AG10803 (cell line): Measurements from ENCODE around the gene TFB2M.

ENCODE experiments used
- DNase-seq: peaks from one replicate; pipeline ENCODE4 v3.0.0; 2010; ENCODE audit warnings: low read depth
- H3K4me3 ChIP-seq: 2 replicates; pipeline ENCODE4 v1.5.1; 2011; ENCODE audit warnings: mild to moderate bottlenecking, low read length, control low read depth
- CTCF ChIP-seq: conservative IDR thresholded peaks from 2 replicates; pipeline ENCODE4 v1.5.1; 2011; ENCODE audit warnings: mild to moderate bottlenecking, low read length, control low read depth, inconsistent platforms

Gene TFB2M

GRCh38 chr1:246526915-246527314, 39.1 kb downstream of the TFB2M start:
- no peak for DNase-seq
- H3K4me3 ChIP-seq, result no peak overlapping the region
- no peak for TF ChIP-seq CTCF

- no peak for DNase-seq
- TF ChIP-seq CTCF, result no peak
- no peak overlapping the region for H3K4me3 ChIP-seq
Observed at GRCh38 chr1:246526380-246526779, 39.7 kb downstream of the TFB2M start.

DNA sequence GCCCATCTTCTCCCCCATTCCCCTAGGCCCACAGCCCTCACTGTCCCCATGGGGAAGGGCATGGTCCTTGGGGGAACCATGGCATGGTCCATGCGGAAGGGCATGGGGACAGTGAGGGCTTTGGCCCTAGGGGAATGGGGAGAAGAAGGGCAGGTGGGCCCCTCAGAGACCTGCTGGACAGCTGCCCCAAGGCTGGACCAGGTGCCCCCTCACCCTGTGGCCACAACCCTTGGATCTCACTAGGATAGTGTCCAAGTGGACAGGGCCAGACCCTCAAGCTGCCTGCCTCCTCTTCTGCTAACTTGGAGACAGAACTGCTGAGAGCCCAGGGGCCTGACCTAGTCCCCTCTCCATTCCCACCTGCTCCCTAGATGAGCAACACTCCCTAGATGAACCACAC, 46.5 kb downstream of the TFB2M start:
- DNase-seq, result no peak
- no peak overlapping the region for H3K4me3 ChIP-seq
- no peak for TF ChIP-seq CTCF

- no peak for DNase-seq
- no peak overlapping the region for H3K4me3 ChIP-seq
- no peak for TF ChIP-seq CTCF
Observed at GRCh38 chr1:246518456-246519205, 47.4 kb downstream of the TFB2M start.

- DNase-seq, result no peak
- TF ChIP-seq CTCF, result no peak
- H3K4me3 ChIP-seq, result no peak overlapping the region
Observed at GRCh38 chr1:246517391-246517790, 48.7 kb downstream of the TFB2M start.

DNA sequence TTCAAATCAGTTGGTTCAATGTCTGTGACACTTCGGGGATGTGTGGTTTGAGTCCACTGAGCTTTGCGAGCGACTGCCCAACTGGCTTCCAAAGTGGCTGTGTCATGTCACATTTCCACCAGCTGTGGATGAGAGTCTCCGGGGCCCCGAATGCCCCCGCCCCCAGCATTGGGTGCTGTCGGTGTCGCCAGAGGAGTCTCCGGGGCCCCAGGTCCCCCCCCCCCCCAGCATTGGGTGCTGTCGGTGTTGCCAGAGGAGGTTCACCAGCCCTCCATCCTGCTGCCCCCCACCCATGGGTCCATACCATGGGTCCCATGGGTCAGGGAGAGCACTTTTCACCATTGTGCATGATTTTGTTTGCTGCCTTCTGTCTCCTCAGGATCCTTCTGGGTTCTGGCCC, 49.9 kb downstream of the TFB2M start:
- no peak overlapping the region for H3K4me3 ChIP-seq
- no peak for DNase-seq
- no peak for TF ChIP-seq CTCF

DNA sequence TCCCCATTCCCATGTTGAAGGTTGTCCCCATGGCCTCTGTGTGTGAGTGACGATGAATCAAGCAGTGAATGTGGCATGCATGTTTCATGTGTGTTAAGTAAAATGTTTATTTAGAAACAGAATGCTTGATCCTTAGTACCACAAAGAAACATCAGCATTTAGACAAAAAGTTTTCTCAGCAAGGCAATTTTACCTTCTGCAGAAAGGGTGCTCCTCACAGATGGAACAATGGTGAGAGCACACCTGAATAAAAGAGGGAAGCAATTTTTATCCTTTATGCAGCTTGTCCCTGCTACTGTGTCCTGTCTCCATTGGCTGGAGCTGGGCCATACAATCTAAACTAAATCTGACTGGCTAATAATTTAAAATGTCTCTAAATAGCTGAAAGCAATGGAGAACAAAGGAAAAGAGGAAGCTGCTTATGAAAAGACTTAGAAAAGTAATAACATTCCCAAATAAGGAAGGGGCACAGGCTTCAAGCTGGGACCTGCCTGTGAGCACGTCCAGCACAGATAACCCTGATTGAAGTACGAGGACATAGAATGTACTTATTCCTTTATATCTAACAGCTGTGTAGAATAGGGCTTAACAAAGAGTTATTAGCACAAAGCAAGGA, 50.6 kb downstream of the TFB2M start:
- DNase-seq, result no peak
- no peak overlapping the region for H3K4me3 ChIP-seq
- no peak for TF ChIP-seq CTCF
